Measurements from ENCODE around the gene MAP2K2.

DNA sequence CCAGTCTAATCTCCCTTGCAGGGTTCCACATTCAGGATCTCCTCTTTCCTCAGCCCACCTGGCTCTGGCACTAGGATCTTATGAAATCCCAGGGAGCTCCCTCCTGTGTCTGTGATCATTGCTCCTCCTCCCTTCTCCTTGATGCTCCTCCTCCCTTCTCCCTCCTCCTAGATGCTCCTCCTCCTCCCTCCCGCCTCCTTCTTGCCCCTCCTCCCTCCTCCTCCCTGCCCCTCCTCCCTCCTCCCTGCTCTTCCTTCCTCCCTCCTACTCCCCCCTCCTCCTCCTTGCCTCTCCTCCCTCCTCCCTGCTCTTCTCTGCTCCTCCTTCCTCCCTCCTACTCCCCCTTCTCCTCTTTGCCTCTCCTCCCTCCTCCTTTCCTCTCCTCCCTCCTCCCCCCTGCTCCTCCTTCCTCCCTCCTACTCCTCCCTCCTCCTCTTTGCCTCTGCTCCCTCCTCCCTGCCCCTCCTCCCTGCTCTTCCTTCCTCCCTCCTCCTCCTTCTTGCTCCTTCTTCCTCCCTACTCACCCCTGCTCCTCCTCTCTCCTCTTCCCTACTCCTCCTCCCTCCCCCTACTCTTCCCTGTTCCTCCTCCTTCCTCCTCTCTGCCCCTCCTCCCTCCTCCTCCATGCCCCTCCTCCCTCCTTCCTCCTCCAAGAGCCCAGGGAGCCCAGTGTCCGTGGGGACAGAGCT, 42.3 kb downstream of the MAP2K2 start:
- TF ChIP-seq FOXP2 (optimal IDR thresholded peaks at IDR 0.05; ENCODE audit: control extremely low read depth, extremely low read length, insufficient read depth) (no peak), POLR2AphosphoS5 (IDR thresholded peaks at IDR 0.05; ENCODE audit: borderline replicate concordance, low read depth, low read length) (no peak), EZH2 (IDR thresholded peaks at IDR 0.05) (no peak)

Data from SK-N-MC (cell line).